GM23248 (cell line): ENCODE measurements around the gene MCM3.

Experiments used
- EZH2 ChIP-seq: fragments of 200-600 bp; sonication (generic); IDR thresholded peaks from 2 replicates; pipeline ENCODE4 v1.6.1; 2018; ENCODE audit warnings: antibody characterized with exemption, mild to moderate bottlenecking; ENCODE audit not compliant: insufficient read depth, poor library complexity, severe bottlenecking
- EZH2phosphoT487 ChIP-seq: fragments of 200-600 bp; sonication (generic); IDR thresholded peaks from 2 replicates; pipeline ENCODE4 v1.6.1; 2018; ENCODE audit warnings: antibody characterized with exemption, moderate library complexity, mild to moderate bottlenecking, low read depth; ENCODE audit not compliant: insufficient read depth

DNA sequence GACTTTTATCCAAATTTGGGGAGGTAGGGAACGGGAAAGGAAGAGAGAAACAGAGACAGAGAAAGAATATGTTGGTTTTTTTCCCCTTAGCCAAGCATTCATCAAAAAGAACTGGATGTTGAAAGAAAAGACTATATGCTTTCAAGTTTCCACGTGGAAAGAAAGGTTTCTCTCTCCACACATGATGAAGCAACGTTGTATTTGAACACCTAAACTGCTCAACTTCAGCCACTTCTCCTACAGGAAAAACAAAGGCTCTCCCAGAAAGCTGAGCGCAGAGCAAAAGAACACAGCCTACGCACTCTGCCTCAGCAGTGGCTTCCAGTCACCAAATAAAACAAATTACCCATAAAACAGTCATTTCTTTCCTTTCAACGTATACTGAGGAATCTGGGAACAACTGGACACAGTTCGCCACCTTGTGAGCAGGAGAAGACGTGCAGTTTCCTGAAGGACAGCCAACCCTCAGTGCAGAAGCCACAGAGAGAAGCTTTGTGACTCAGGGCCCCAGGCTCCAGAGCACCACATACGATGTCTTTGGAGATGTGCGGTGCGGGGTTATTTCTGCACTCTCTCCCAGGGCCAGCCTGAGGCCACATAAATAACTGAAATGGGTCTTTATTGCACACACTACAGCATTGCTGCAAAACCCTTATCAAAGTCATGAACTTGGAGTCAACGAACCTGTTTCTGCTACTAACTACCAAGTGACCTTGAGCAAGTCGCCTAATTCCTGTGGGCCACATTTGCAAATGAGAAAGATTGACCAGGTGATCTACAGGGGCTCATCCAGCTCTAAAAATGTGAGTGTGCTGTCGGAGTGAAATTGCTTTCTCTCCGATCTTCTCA is 50.3 kb downstream of the MCM3 start:
- TF ChIP-seq EZH2phosphoT487 (no peak), EZH2 (no peak)
